GM23338 (cell line): ENCODE measurements around the gene ASPHD2. TPM values are rescaled to one million over a fixed set of nuclear protein-coding genes. Genes with fewer than 3 reads are reported as not detected.

Source experiments
- ATAC-seq: fragments of 200-7000 bp; cut with Tn5 transposase; 3 replicates; pipeline ENCODE4 v1.9.1; 2020
- DNase-seq: peaks from one replicate; pipeline ENCODE4 v3.0.0-alpha.2; 2015; ENCODE audit warnings: low spot score
- H2AFZ ChIP-seq: fragments of 200-600 bp; sonication (generic); 2 replicates; pipeline ENCODE4 v1.8.0; 2016; ENCODE audit warnings: antibody characterized with exemption, mild to moderate bottlenecking, moderate library complexity
- H3F3A ChIP-seq: fragments of 200-600 bp; sonication (generic); replicated peaks from 2 replicates; pipeline ENCODE4 v1.8.0; 2017; ENCODE audit warnings: antibody characterized with exemption, mixed run types, low read depth
- H3K27ac ChIP-seq: fragments of 200-600 bp; sonication (generic); 2 replicates; pipeline ENCODE4 v1.6.1; 2016; ENCODE audit warnings: low read depth
- H3K27me3 ChIP-seq: fragments of 200-600 bp; sonication (generic); 2 replicates; pipeline ENCODE4 v1.8.0; 2016; ENCODE audit warnings: mild to moderate bottlenecking, mixed run types, moderate library complexity; ENCODE audit not compliant: insufficient read depth
- H3K36me3 ChIP-seq: fragments of 200-600 bp; sonication (generic); 2 replicates; pipeline ENCODE4 v1.8.0; 2016; ENCODE audit warnings: mild to moderate bottlenecking; ENCODE audit not compliant: insufficient read depth
- H3K4me1 ChIP-seq: fragments of 200-600 bp; sonication (generic); 2 replicates; pipeline ENCODE4 v1.8.0; 2016; ENCODE audit warnings: mild to moderate bottlenecking, moderate library complexity; ENCODE audit not compliant: insufficient read depth
- H3K4me2 ChIP-seq: fragments of 200-600 bp; sonication (generic); 2 replicates; pipeline ENCODE4 v1.7.1; 2017; ENCODE audit warnings: mixed run types
- H3K4me3 ChIP-seq: fragments of 200-600 bp; sonication (generic); 2 replicates; pipeline ENCODE4 v1.6.1; 2016; ENCODE audit warnings: mixed run types
- H3K79me2 ChIP-seq: fragments of 200-600 bp; sonication (generic); replicated peaks from 2 replicates; pipeline ENCODE4 v1.8.0; 2017; ENCODE audit warnings: mild to moderate bottlenecking; ENCODE audit not compliant: insufficient read depth
- H3K9me2 ChIP-seq: fragments of 200-600 bp; sonication (generic); 2 replicates; pipeline ENCODE4 v1.8.0; 2017; ENCODE audit not compliant: insufficient read depth
- H4K20me1 ChIP-seq: fragments of 200-600 bp; sonication (generic); replicated peaks from 2 replicates; pipeline ENCODE4 v1.8.0; 2017; ENCODE audit warnings: mild to moderate bottlenecking; ENCODE audit not compliant: insufficient read depth
- H3K27ac Mint-ChIP-seq: 2 replicates; pipeline ENCODE4 v1.8.0; 2020; ENCODE audit warnings: inconsistent platforms, mild to moderate bottlenecking, moderate library complexity, mixed read lengths
- H3K27me3 Mint-ChIP-seq: 3 replicates; pipeline ENCODE4 v1.8.0; 2022; ENCODE audit warnings: low read depth, mild to moderate bottlenecking, moderate library complexity, mixed read lengths, inconsistent platforms; ENCODE audit not compliant: insufficient read depth, poor library complexity
- H3K36me3 Mint-ChIP-seq: 3 replicates; pipeline ENCODE4 v1.8.0; 2021; ENCODE audit warnings: low read depth, mild to moderate bottlenecking, inconsistent platforms, moderate library complexity, mixed read lengths
- H3K4me1 Mint-ChIP-seq: 3 replicates; pipeline ENCODE4 v1.8.0; 2020; ENCODE audit warnings: mild to moderate bottlenecking, inconsistent platforms, mixed read lengths
- H3K4me3 Mint-ChIP-seq: 3 replicates; pipeline ENCODE4 v1.8.0; 2021; ENCODE audit warnings: moderate library complexity, mild to moderate bottlenecking, inconsistent platforms, mixed read lengths
- H3K9me3 Mint-ChIP-seq: 3 replicates; pipeline ENCODE4 v1.8.0; 2020; ENCODE audit warnings: moderate library complexity, mild to moderate bottlenecking, inconsistent platforms, mixed read lengths
- ETS1 ChIP-seq: IDR thresholded peaks from 2 replicates; pipeline ENCODE4 v1.6.1; 2016; ENCODE audit warnings: antibody characterized with exemption
- EZH2 ChIP-seq: fragments of 200-600 bp; sonication (generic); IDR thresholded peaks from one replicate; pipeline ENCODE4 v1.8.0; 2017; ENCODE audit warnings: antibody characterized with exemption, mild to moderate bottlenecking, low read depth; ENCODE audit not compliant: unreplicated experiment
- EZH2phosphoT487 ChIP-seq: fragments of 200-600 bp; sonication (generic); IDR thresholded peaks from one replicate; pipeline ENCODE4 v1.8.1; 2018; ENCODE audit warnings: antibody characterized with exemption; ENCODE audit not compliant: unreplicated experiment
- NANOG ChIP-seq: IDR thresholded peaks from 2 replicates; pipeline ENCODE4 v1.6.1; 2016; ENCODE audit warnings: antibody characterized with exemption, borderline replicate concordance
- POLR2AphosphoS5 ChIP-seq: IDR thresholded peaks from 2 replicates; pipeline ENCODE4 v1.6.1; 2016; ENCODE audit warnings: antibody characterized with exemption, low read depth
- REST ChIP-seq: IDR thresholded peaks from one replicate; pipeline ENCODE4 v1.6.1; 2018; ENCODE audit warnings: antibody characterized with exemption; ENCODE audit not compliant: unreplicated experiment
- STAT1 ChIP-seq: IDR thresholded peaks from one replicate; pipeline ENCODE4 v1.6.1; 2016; ENCODE audit warnings: antibody characterized with exemption; ENCODE audit not compliant: unreplicated experiment
- ZNF114 ChIP-seq: fragments of 250-450 bp; sonication (Bioruptor Pico); IDR thresholded peaks from 2 replicates; pipeline ENCODE4 v1.5.0; 2020; ENCODE audit warnings: mild to moderate bottlenecking, moderate library complexity
- ZNF331 ChIP-seq: fragments of 250-450 bp; sonication (Bioruptor Pico); IDR thresholded peaks from 2 replicates; pipeline ENCODE4 v1.5.0; 2020; ENCODE audit warnings: low read depth, mild to moderate bottlenecking, moderate library complexity
- polyA plus RNA-seq: library from polyadenylated mRNA; unstranded; fragments of >200 nt; fragmentation: Nextera tagmentation; extraction: Ambion mirVana; gene quantifications from 2 replicates; pipeline ENCODE4 v1.2.1, GENCODE V29; 2016
- total RNA-seq: library from RNA; depleted of rRNA; stranded (reverse); fragments of >200 nt; shearing (Covaris generic); gene quantifications from 2 replicates; pipeline ENCODE4 v1.2.3, GENCODE V29; 2014
- TF ChIP-seq, protein P1 (sequence below): fragments of 250-450 bp; sonication (Bioruptor Pico); IDR thresholded peaks from 2 replicates; pipeline ENCODE4 v1.5.0; 2020; ENCODE audit warnings: mild to moderate bottlenecking, moderate library complexity
- TF ChIP-seq, protein P2 (sequence below), 2 experiments: fragments of 200-600 bp in 1 of 2; sonication (generic) in 1 of 2; conservative IDR thresholded peaks; 2 replicates each; pipeline versions ENCODE4 v1.5.1 to v1.6.1; 2016 to 2017; ENCODE audit warnings: antibody characterized with exemption in 2 of 2, low read depth in 2 of 2, mild to moderate bottlenecking in 2 of 2, moderate library complexity in 1 of 2

ASPHD2 gene
- total and polyA plus RNA-seq, 2 experiments from 2014 or later: 6.0 to 9.3 TPM

DNA sequence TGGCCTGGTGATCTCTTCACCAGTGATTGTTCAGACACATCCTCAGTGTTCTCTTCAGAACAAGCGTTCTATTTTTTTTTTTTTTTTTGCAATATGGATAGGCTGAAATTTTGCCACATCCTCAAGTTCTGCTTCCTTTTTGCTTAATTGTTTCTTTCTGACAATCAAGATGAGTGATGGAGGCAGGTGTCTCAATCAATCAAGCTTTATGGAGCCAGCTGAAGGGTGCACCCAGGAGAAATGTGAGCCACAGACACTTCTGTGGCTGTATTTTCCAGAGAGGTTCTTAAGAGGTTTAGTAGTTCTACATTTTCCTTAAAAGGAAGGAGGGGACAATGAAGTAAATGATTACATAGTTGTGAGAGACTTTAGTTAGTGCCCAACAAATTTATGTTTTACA, 43.9 kb upstream of the ASPHD2 start (continued):
- TF ChIP-seq, protein P1, sequence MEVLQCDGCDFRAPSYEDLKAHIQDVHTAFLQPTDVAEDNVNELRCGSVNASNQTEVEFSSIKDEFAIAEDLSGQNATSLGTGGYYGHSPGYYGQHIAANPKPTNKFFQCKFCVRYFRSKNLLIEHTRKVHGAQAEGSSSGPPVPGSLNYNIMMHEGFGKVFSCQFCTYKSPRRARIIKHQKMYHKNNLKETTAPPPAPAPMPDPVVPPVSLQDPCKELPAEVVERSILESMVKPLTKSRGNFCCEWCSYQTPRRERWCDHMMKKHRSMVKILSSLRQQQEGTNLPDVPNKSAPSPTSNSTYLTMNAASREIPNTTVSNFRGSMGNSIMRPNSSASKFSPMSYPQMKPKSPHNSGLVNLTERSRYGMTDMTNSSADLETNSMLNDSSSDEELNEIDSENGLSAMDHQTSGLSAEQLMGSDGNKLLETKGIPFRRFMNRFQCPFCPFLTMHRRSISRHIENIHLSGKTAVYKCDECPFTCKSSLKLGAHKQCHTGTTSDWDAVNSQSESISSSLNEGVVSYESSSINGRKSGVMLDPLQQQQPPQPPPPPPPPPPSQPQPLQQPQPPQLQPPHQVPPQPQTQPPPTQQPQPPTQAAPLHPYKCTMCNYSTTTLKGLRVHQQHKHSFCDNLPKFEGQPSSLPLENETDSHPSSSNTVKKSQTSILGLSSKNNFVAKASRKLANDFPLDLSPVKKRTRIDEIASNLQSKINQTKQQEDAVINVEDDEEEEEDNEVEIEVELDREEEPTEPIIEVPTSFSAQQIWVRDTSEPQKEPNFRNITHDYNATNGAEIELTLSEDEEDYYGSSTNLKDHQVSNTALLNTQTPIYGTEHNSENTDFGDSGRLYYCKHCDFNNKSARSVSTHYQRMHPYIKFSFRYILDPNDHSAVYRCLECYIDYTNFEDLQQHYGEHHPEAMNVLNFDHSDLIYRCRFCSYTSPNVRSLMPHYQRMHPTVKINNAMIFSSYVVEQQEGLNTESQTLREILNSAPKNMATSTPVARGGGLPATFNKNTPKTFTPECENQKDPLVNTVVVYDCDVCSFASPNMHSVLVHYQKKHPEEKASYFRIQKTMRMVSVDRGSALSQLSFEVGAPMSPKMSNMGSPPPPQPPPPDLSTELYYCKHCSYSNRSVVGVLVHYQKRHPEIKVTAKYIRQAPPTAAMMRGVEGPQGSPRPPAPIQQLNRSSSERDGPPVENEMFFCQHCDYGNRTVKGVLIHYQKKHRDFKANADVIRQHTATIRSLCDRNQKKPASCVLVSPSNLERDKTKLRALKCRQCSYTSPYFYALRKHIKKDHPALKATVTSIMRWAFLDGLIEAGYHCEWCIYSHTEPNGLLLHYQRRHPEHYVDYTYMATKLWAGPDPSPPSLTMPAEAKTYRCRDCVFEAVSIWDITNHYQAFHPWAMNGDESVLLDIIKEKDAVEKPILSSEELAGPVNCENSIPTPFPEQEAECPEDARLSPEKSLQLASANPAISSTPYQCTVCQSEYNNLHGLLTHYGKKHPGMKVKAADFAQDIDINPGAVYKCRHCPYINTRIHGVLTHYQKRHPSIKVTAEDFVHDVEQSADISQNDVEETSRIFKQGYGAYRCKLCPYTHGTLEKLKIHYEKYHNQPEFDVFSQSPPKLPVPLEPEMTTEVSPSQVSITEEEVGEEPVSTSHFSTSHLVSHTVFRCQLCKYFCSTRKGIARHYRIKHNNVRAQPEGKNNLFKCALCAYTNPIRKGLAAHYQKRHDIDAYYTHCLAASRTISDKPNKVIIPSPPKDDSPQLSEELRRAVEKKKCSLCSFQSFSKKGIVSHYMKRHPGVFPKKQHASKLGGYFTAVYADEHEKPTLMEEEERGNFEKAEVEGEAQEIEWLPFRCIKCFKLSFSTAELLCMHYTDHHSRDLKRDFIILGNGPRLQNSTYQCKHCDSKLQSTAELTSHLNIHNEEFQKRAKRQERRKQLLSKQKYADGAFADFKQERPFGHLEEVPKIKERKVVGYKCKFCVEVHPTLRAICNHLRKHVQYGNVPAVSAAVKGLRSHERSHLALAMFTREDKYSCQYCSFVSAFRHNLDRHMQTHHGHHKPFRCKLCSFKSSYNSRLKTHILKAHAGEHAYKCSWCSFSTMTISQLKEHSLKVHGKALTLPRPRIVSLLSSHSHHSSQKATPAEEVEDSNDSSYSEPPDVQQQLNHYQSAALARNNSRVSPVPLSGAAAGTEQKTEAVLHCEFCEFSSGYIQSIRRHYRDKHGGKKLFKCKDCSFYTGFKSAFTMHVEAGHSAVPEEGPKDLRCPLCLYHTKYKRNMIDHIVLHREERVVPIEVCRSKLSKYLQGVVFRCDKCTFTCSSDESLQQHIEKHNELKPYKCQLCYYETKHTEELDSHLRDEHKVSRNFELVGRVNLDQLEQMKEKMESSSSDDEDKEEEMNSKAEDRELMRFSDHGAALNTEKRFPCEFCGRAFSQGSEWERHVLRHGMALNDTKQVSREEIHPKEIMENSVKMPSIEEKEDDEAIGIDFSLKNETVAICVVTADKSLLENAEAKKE: no peak
- TF ChIP-seq STAT1: no peak

DNA sequence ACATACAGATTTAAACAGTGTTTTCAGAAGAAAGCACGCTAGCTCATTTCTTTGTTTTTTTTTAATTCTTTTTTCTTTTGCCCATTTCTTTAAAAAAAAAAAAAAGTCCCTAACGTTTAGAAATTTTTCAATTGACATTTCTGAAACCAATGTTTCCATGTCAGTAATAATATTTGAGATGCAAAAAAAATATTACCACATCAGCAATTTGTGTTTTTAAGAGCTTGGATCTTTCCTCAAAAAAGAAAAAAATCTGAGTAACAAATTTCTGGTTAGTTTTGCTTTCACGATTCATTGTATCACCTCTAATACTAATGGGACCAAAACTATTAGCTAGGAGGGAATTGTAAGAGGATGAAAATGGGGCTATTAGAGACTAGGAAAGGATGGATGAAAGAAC, 39.9 kb upstream of the ASPHD2 start:
- Histone ChIP-seq H3K4me3 (no peak overlapping the region), H3F3A (no peaks in the 10 kb centered on the region), H2AFZ (no peak overlapping the region), H3K4me2 (no peak overlapping the region), H3K79me2 (no peaks in the 10 kb centered on the region), H3K27me3 (no peaks in the 10 kb centered on the region), H3K36me3 (no peaks in the 10 kb centered on the region), H3K4me1 (peaks cover 7% of the 10 kb centered on the region; the same call in 1 of the 2 replicates), H3K27ac (no peak overlapping the region), H4K20me1 (no peaks in the 10 kb centered on the region), H3K9me2 (0 out of 2 replicates have a peak, but pooled peaks cover 7% of the 10 kb centered on the region)
- H3K27me3 Mint-ChIP-seq: peaks cover 3% of the 10 kb centered on the region
- H3K27ac Mint-ChIP-seq: no peak overlapping the region
- no peaks in the 10 kb centered on the region for H3K36me3 Mint-ChIP-seq
- DNase-seq (no peak), ATAC-seq (no peak)
- H3K9me3 Mint-ChIP-seq: no peaks in the 10 kb centered on the region; the same call in 2 of the 3 replicates
- peaks cover 13% of the 10 kb centered on the region for H3K4me1 Mint-ChIP-seq
- no peak overlapping the region for H3K4me3 Mint-ChIP-seq
- TF ChIP-seq ZNF331 (no peak), NANOG (no peak), ZNF114 (CRISPR knock-in tag) (no peak), EZH2 (no peak), POLR2AphosphoS5 (no peak), REST (no peak), EZH2phosphoT487 (no peak), ETS1 (no peak)
- TF ChIP-seq, protein P2, sequence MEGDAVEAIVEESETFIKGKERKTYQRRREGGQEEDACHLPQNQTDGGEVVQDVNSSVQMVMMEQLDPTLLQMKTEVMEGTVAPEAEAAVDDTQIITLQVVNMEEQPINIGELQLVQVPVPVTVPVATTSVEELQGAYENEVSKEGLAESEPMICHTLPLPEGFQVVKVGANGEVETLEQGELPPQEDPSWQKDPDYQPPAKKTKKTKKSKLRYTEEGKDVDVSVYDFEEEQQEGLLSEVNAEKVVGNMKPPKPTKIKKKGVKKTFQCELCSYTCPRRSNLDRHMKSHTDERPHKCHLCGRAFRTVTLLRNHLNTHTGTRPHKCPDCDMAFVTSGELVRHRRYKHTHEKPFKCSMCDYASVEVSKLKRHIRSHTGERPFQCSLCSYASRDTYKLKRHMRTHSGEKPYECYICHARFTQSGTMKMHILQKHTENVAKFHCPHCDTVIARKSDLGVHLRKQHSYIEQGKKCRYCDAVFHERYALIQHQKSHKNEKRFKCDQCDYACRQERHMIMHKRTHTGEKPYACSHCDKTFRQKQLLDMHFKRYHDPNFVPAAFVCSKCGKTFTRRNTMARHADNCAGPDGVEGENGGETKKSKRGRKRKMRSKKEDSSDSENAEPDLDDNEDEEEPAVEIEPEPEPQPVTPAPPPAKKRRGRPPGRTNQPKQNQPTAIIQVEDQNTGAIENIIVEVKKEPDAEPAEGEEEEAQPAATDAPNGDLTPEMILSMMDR (conservative IDR thresholded peaks at IDR 0.05; ENCODE audit: low read depth in 2 of 2): no peak
